Upper lobe of right lung (tissue), 1 donor: ENCODE data around the gene LURAP1L. TPM values are rescaled to one million over a fixed set of nuclear protein-coding genes. Genes with fewer than 3 reads are reported as not detected.
A peak's percentile ranks its signal among the peaks of the same experiment; 100 is the strongest.

ENCODE experiments used
- ATAC-seq: fragments of 200-7000 bp; cut with Tn5 transposase; one replicate; pipeline ENCODE4 v1.9.1; 2020; ENCODE audit warnings: mild to moderate bottlenecking, moderate library complexity
- DNase-seq: peaks from one replicate; pipeline ENCODE4 v3.0.0-alpha.2; 2020
- H3K27ac ChIP-seq: fragments of 200-600 bp; one replicate; pipeline ENCODE4 v1.8.0; 2022
- H3K27me3 ChIP-seq: fragments of 200-600 bp; one replicate; pipeline ENCODE4 v1.8.0; 2022; ENCODE audit warnings: mild to moderate bottlenecking
- H3K36me3 ChIP-seq: fragments of 200-600 bp; one replicate; pipeline ENCODE4 v1.8.0; 2022
- H3K4me1 ChIP-seq: fragments of 200-600 bp; one replicate; pipeline ENCODE4 v1.8.0; 2022
- H3K4me3 ChIP-seq: fragments of 200-600 bp; one replicate; pipeline ENCODE4 v1.8.0; 2022; ENCODE audit warnings: mild to moderate bottlenecking
- H3K9me3 ChIP-seq: fragments of 200-600 bp; one replicate; pipeline ENCODE4 v1.8.0; 2022
- intact Hi-C: fragments of 100-400 bp; cut with DNase I; formaldehyde crosslinking; loops from one replicate; pipeline ENCODE4 v1.11.0; 2022
- total RNA-seq: library from RNA; stranded (reverse); fragmentation: NEBNext Ultra II Directional; extraction: Animal tissue kit (Norgen Biotek cat#: 25700); gene quantifications from one replicate; pipeline ENCODE4 v1.2.1, GENCODE V29; 2021
- TF ChIP-seq, protein P1 (sequence below): fragments of 200-600 bp; IDR thresholded peaks from one replicate; pipeline ENCODE4 v1.8.0; 2022; ENCODE audit warnings: antibody characterized with exemption
- donor health status: DM: no; HTN: yes; CAD: no; lungs with severe emphysema.

Gene LURAP1L
- total RNA-seq, 1 donor from 2014 or later = 32.3 TPM

DNA sequence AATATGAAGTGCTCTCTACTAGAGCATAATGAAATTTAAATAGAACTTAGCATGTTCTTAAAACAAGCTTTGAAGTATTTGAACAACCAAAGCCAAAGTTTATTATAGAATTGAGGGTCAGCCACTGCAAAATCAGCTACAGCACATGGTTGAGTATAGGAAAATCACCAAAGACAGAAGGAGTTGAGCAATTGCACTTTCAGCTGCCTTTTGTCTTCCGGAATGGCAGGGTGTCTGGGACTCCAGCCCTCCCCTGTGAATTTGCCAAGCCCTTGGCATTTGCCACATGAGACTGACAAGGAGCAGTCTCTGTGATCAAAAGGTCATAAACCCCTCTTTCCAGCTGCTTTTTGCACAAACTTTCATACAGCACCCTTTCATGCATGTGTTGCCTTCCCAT, 8.5 kb upstream of the LURAP1L start:
- no peak overlapping the region for H3K27ac ChIP-seq
- peak; percentile 82 for ATAC-seq
- intact Hi-C loops = no loop called here

DNA sequence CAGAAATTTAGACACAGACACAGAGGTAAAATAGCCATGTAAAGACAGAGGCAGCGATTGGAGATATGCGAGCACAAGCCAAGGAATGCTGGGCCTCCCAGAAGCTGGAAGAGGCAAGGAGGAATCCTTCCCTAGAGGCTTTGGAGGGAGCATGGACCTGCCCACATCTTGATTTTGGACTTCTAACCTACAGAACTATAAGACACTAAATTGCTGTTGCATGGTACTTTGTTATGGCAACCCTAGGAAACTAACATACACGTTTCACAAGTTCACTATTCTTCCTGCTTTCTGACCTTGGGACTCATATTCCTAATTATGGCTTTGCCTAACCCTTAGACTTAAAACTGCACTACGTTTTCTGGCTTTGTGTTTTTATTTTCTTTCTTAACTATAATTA, 4.6 kb upstream of the LURAP1L start:
- Histone ChIP-seq H3K4me3 (no peak overlapping the region), H3K4me1 (no peaks in the 10 kb centered on the region), H3K9me3 (no peaks in the 10 kb centered on the region), H3K27ac (no peak overlapping the region), H3K36me3 (no peaks in the 10 kb centered on the region), H3K27me3 (no peaks in the 10 kb centered on the region)
- ATAC-seq = no peak
- no peak for DNase-seq
- intact Hi-C loops = no loop called here
- TF ChIP-seq, protein P1, sequence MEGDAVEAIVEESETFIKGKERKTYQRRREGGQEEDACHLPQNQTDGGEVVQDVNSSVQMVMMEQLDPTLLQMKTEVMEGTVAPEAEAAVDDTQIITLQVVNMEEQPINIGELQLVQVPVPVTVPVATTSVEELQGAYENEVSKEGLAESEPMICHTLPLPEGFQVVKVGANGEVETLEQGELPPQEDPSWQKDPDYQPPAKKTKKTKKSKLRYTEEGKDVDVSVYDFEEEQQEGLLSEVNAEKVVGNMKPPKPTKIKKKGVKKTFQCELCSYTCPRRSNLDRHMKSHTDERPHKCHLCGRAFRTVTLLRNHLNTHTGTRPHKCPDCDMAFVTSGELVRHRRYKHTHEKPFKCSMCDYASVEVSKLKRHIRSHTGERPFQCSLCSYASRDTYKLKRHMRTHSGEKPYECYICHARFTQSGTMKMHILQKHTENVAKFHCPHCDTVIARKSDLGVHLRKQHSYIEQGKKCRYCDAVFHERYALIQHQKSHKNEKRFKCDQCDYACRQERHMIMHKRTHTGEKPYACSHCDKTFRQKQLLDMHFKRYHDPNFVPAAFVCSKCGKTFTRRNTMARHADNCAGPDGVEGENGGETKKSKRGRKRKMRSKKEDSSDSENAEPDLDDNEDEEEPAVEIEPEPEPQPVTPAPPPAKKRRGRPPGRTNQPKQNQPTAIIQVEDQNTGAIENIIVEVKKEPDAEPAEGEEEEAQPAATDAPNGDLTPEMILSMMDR = no peak

More for the DNA sequence above, 8.5 kb upstream of the LURAP1L start:
- no peaks in the 10 kb centered on the region for H3K4me1 ChIP-seq
- H3K27me3 ChIP-seq = no peaks in the 10 kb centered on the region
- no peak overlapping the region for H3K4me3 ChIP-seq
- peak; percentile 65 for DNase-seq
- H3K36me3 ChIP-seq = no peaks in the 10 kb centered on the region
- H3K9me3 ChIP-seq = no peaks in the 10 kb centered on the region
- TF ChIP-seq, protein P1 = no peak

DNA sequence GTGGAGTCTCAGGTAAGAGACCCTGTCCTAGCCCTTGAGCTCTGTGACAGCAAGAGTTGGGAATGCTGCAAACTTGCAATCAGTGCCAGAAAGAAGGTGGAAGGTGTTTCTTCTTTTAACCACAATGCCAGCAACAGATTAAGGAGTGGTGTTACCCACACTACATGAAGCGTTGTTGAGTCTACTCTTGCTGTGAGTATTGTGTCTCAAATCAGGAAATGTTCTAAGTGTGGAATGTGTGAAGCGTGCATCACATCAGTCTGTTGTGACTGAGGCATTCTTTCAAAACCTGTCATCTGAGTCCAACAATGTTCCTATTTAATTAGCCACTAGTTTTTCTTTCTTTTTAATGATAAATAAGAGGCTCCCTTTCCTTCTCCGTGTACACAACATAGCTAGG, 2.9 kb upstream of the LURAP1L start:
- ATAC-seq (peak; percentile 5), DNase-seq (no peak)
- H3K36me3 ChIP-seq = no peaks in the 10 kb centered on the region
- no peak overlapping the region for H3K4me3 ChIP-seq
- no peaks in the 10 kb centered on the region for H3K27me3 ChIP-seq
- H3K27ac ChIP-seq = no peak overlapping the region
- H3K4me1 ChIP-seq = no peaks in the 10 kb centered on the region
- intact Hi-C loops = no loop called here
- TF ChIP-seq, protein P1 = no peak
- no peaks in the 10 kb centered on the region for H3K9me3 ChIP-seq

DNA sequence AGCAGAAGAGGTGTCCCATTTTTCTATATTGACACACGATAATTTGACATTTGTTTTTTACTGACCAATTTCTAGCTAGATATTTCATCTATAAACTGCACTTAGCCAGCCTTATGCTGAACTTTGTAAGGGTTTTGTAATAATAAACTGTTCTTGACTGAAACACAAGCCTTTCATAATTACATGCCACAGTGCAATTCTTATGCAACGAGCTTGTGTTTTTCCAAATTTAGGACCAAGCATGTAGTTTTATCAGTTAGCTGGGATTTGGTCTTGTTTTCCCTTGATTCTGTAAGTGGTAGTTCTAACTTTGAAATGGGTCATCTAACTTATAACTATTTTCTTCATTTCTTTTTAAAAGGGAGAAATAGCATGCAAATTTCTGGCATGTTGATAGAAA, 1.3 kb upstream of the LURAP1L start:
- Histone ChIP-seq H3K27me3 (no peaks in the 10 kb centered on the region), H3K4me3 (no peak overlapping the region), H3K4me1 (no peaks in the 10 kb centered on the region), H3K36me3 (no peaks in the 10 kb centered on the region), H3K27ac (no peak overlapping the region), H3K9me3 (no peaks in the 10 kb centered on the region)
- DNase-seq (no peak), ATAC-seq (no peak)
- TF ChIP-seq, protein P1 = no peak
- intact Hi-C loops = no loop called here

DNA sequence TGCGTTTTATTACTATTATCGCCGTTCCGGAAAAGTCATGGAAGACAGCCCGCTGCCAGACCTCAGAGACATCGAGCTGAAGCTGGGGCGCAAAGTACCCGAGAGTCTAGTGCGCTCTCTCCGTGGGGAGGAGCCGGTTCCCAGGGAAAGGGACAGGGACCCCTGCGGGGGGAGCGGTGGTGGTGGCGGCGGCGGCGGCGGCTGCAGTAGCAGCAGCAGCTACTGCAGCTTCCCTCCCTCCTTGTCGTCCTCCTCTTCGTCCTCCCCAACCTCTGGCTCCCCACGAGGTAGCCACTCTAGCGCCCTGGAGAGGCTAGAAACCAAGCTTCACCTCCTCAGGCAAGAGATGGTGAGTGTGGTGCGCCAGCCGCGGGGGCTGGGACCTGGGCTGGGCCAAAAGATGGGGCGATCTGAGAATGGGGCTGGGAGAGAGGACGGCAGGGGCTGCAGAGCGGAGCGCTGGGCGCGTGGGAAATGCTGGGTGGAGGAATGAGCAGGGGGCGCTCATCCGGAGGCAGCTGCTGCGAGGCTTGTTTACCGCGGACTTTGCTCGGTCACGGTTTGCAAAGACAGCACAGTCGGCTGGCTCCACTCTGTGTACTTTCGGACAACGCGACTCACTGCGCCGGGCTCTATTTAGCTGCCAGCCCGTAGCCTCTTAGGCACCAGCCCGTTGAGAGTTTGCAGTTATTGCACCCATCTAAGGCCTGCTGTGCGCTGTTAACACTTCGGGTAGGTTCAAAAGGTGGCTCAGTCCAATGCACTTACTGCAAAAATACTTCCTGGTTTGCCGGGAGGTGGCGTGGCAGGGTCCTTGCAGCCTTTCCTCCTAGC, 1.1 kb downstream of the LURAP1L start:
- no peaks in the 10 kb centered on the region for H3K9me3 ChIP-seq
- peak; percentile 94 for ATAC-seq

More for the DNA sequence above, 1.1 kb downstream of the LURAP1L start:
- Histone ChIP-seq H3K4me3 (peak overlapping the region; percentile 64), H3K27ac (peak overlapping the region; percentile 87), H3K4me1 (no peaks in the 10 kb centered on the region), H3K27me3 (no peaks in the 10 kb centered on the region), H3K36me3 (no peaks in the 10 kb centered on the region)
- intact Hi-C loops = no loop called here
- DNase-seq = no peak
- TF ChIP-seq, protein P1 = peak; percentile 50
